Caco-2 (cell line): ENCODE data around the gene CCDC142. TPM values are rescaled to one million over a fixed set of nuclear protein-coding genes. Genes with fewer than 3 reads are reported as not detected.
A peak's percentile ranks its signal among the peaks of the same experiment; 100 is the strongest.
"Not testable (repeated sequence)": the region's sequence is repeated elsewhere in the genome, so short reads cannot be mapped to it uniquely, and the experiment has no call there.

ENCODE experiments used
- BruUV-seq: library from RNA; stranded (reverse); fragments of 400-500 nt; replicated peaks from 2 replicates; lab custom pipeline; 2021; lab: Mats Ljungman, UMichigan
- CTCF ChIA-PET: fragments of 300-600 bp; sonication (Branson Sonifier 250); formaldehyde crosslinking; loops from one replicate; lab custom pipeline; 2022; ENCODE audit warnings: antibody characterized with exemption; lab: Charles Lee
- POLR2A ChIA-PET: fragments of 300-600 bp; sonication (Branson Sonifier 250); formaldehyde crosslinking; loops from one replicate; lab custom pipeline; 2022; ENCODE audit warnings: antibody characterized with exemption; lab: Charles Lee
- DNase-seq, 2 experiments: peaks; one replicate each; pipeline versions ENCODE4 v3.0.0 to v3.0.0-alpha.2; 2020 to 2022
- H3K27me3 ChIP-seq: replicated peaks from 2 replicates; pipeline ENCODE4 v1.6.0; 2011; ENCODE audit warnings: low read length; ENCODE audit not compliant: control insufficient read depth, insufficient read depth
- H3K36me3 ChIP-seq: 2 replicates; pipeline ENCODE4 v1.5.1; 2011; ENCODE audit warnings: low read length; ENCODE audit not compliant: control insufficient read depth, insufficient read depth
- H3K4me1 ChIP-seq: fragments of 250-450 bp; sonication (Bioruptor Pico); 2 replicates; pipeline ENCODE4 v1.5.1; 2020; ENCODE audit warnings: mild to moderate bottlenecking
- H3K4me3 ChIP-seq: 2 replicates; pipeline ENCODE4 v1.5.1; 2011; ENCODE audit warnings: low read depth, mild to moderate bottlenecking, control low read depth, low read length
- H3K9me3 ChIP-seq: fragments of 250-450 bp; sonication (Bioruptor Pico); 2 replicates; pipeline ENCODE4 v1.5.1; 2020; ENCODE audit warnings: mild to moderate bottlenecking, moderate library complexity
- H3K27ac Mint-ChIP-seq: one replicate; pipeline ENCODE4 v1.8.0; 2022; ENCODE audit warnings: mixed read lengths; ENCODE audit not compliant: unreplicated experiment
- H3K27me3 Mint-ChIP-seq: one replicate; pipeline ENCODE4 v1.8.0; 2022; ENCODE audit warnings: mixed read lengths; ENCODE audit not compliant: insufficient read depth, unreplicated experiment
- H3K36me3 Mint-ChIP-seq: one replicate; pipeline ENCODE4 v1.8.0; 2022; ENCODE audit warnings: mild to moderate bottlenecking, mixed read lengths; ENCODE audit not compliant: insufficient read depth, unreplicated experiment
- H3K4me1 Mint-ChIP-seq: one replicate; pipeline ENCODE4 v1.8.0; 2022; ENCODE audit warnings: low read depth, mixed read lengths; ENCODE audit not compliant: unreplicated experiment
- H3K4me3 Mint-ChIP-seq: one replicate; pipeline ENCODE4 v1.8.0; 2022; ENCODE audit warnings: mild to moderate bottlenecking, moderate library complexity, mixed read lengths; ENCODE audit not compliant: unreplicated experiment
- H3K9me3 Mint-ChIP-seq: one replicate; pipeline ENCODE4 v1.8.0; 2022; ENCODE audit warnings: mixed read lengths; ENCODE audit not compliant: unreplicated experiment
- CTCF ChIP-seq, 2 experiments: fragments of 200-600 bp in 1 of 2; IDR thresholded peaks; 1 replicate in 1 of 2; 2 replicates in 1 of 2; pipeline versions ENCODE4 v1.5.1 to v1.8.0; 2011 to 2022; ENCODE audit warnings: antibody characterized with exemption in 1 of 2, control low read depth in 1 of 2, inconsistent platforms in 1 of 2, low read depth in 1 of 2, low read length in 1 of 2, mild to moderate bottlenecking in 1 of 2, moderate library complexity in 1 of 2; ENCODE audit not compliant: insufficient read depth in 1 of 2, severe bottlenecking in 1 of 2, unreplicated experiment in 1 of 2
- intact Hi-C: fragments of 100-400 bp; cut with micrococcal nuclease; formaldehyde crosslinking; loops from one replicate; pipeline ENCODE4 v1.10.0; 2022; ENCODE audit not compliant: unreplicated experiment
- total RNA-seq: library from RNA; stranded (reverse); gene quantifications from 2 replicates; pipeline ENCODE4 v1.2.3, GENCODE V29; 2022

Gene CCDC142
- total RNA-seq, 1 experiment from 2014 or later = 39.0 TPM

GRCh38 chr2:74462786-74463105, 20.1 kb downstream of the CCDC142 start:
- intact Hi-C loops = no loop called here
- H3K36me3 ChIP-seq = peaks cover 4% of the 10 kb centered on the region
- Mint-ChIP-seq H3K9me3 (no peaks in the 10 kb centered on the region), H3K4me3 (peak overlapping the region; percentile 55), H3K27me3 (no peaks in the 10 kb centered on the region), H3K4me1 (peaks cover 14% of the 10 kb centered on the region), H3K36me3 (peaks cover 63% of the 10 kb centered on the region), H3K27ac (no peak overlapping the region)
- TF ChIP-seq CTCF (IDR thresholded peaks at IDR 0.05; ENCODE audit: insufficient read depth in 1 of 2, low read depth in 1 of 2, low read length in 1 of 2, severe bottlenecking in 1 of 2, unreplicated experiment in 1 of 2) = no peak
- no peaks in the 10 kb centered on the region for H3K27me3 ChIP-seq
- H3K4me1 ChIP-seq = 0 out of 2 replicates have a peak, but pooled peaks cover 5% of the 10 kb centered on the region
- POLR2A ChIA-PET = no interaction called here
- DNase-seq = no peak
- H3K4me3 ChIP-seq = no peak overlapping the region
- BruUV-seq = no TSS peak
- CTCF ChIA-PET = no interaction called here
- no peaks in the 10 kb centered on the region for H3K9me3 ChIP-seq

DNA sequence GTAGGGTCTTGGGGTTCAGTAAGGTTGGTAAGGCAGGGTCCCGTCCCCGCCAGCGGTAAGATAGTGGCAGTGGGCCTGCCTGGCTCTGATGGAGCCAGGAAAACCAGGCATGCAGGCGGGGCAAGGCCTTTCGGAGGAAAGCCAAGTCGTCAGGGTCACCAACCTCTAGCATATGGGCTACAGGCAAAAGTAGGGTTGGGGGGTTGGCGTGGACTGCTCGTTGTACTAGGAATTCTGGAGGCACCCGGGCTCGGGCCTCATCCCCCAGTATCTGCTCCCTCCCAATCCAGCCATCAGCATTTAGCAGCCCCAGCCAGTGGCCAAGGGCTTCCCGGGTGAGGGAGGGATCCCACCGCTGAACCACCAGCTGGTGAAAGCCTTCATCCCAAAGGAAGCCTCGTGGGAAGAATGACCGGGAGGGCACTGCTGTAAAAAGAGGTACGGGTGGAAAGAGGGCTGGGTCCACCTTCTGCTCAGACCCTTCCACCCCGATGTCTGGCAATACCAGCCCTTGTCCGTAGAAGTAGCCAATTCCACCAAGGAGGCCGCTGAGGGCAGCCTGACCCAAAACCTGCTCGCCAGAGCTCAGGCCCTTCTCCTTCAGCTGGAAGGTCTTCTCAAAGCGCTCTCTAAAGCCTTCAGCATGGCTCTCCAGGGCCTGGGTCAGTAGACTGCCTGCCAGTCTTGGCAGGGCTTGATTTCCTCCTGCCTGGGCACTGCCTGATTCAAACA, 20.6 kb downstream of the CCDC142 start:
- Histone ChIP-seq H3K9me3 (no peaks in the 10 kb centered on the region), H3K36me3 (peaks cover 4% of the 10 kb centered on the region), H3K27me3 (no peaks in the 10 kb centered on the region), H3K4me1 (0 out of 2 replicates have a peak, but pooled peaks cover 5% of the 10 kb centered on the region), H3K4me3 (no peak overlapping the region)
- H3K9me3 Mint-ChIP-seq = no peaks in the 10 kb centered on the region
- no peaks in the 10 kb centered on the region for H3K27me3 Mint-ChIP-seq
- no TSS peak for BruUV-seq
- intact Hi-C loops = no loop called here
- H3K4me3 Mint-ChIP-seq = peak overlapping the region; percentile 55
- POLR2A ChIA-PET = interaction anchor here (0.5 kb wide), 1 partner anchor 32 kb away, joined by 3 read pairs; no protein-coding TSS in a partner anchor
- no peak overlapping the region for H3K27ac Mint-ChIP-seq
- H3K4me1 Mint-ChIP-seq = peaks cover 14% of the 10 kb centered on the region
- no peak for TF ChIP-seq CTCF (IDR thresholded peaks at IDR 0.05; ENCODE audit: insufficient read depth in 1 of 2, low read depth in 1 of 2, low read length in 1 of 2, severe bottlenecking in 1 of 2, unreplicated experiment in 1 of 2)
- no peak for DNase-seq
- H3K36me3 Mint-ChIP-seq = peaks cover 68% of the 10 kb centered on the region
- CTCF ChIA-PET = interaction anchor here (0.7 to 1.0 kb wide), 9 partner anchors 9 to 126 kb away, joined by 3 to 5 read pairs (median 4); partner anchors contain the start of genes AUP1, CCDC142, HTRA2 and MRPL53

GRCh38 chr2:74461187-74462053, 21.4 kb downstream of the CCDC142 start:
- peak; percentile 33 to 48 for TF ChIP-seq CTCF (IDR thresholded peaks at IDR 0.05; ENCODE audit: insufficient read depth in 1 of 2, low read depth in 1 of 2, low read length in 1 of 2, severe bottlenecking in 1 of 2, unreplicated experiment in 1 of 2)
- intact Hi-C loops = no loop called here
- ChIA-PET POLR2A (interaction anchor here (0.5 kb wide), 1 partner anchor 31 kb away, joined by 3 read pairs; no protein-coding TSS in a partner anchor), CTCF (interaction anchor here (0.7 to 1.0 kb wide), 9 partner anchors 10 to 126 kb away, joined by 3 to 5 read pairs (median 4); partner anchors contain the start of genes AUP1, CCDC142, HTRA2 and MRPL53)
- Mint-ChIP-seq H3K4me1 (peaks cover 20% of the 10 kb centered on the region), H3K9me3 (no peaks in the 10 kb centered on the region), H3K4me3 (no peak overlapping the region), H3K27ac (peak overlapping the region; percentile 69), H3K36me3 (peaks cover 71% of the 10 kb centered on the region), H3K27me3 (no peaks in the 10 kb centered on the region)
- no peaks in the 10 kb centered on the region for H3K9me3 ChIP-seq
- no peak overlapping the region for H3K4me3 ChIP-seq
- BruUV-seq = no TSS peak
- H3K4me1 ChIP-seq = peaks cover 9% of the 10 kb centered on the region; the same call in 1 of the 2 replicates
- H3K27me3 ChIP-seq = no peaks in the 10 kb centered on the region
- DNase-seq = peak; percentile 65 to 69
- H3K36me3 ChIP-seq = peaks cover 4% of the 10 kb centered on the region

DNA sequence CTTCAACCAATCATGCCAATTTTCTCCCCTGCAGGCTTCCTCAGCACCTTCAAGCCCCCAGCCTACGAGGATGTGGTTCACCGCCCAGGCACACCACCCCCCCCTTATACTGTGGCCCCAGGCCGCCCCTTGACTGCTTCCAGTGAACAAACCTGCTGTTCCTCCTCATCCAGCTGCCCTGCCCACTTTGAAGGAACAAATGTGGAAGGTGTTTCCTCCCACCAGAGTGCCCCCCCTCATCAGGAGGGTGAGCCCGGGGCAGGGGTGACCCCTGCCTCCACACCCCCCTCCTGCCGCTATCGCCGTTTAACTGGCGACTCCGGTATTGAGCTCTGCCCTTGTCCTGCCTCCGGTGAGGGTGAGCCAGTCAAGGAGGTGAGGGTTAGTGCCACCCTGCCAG, 22.6 kb downstream of the CCDC142 start:
- peaks cover 67% of the 10 kb centered on the region for H3K36me3 Mint-ChIP-seq
- H3K9me3 Mint-ChIP-seq, DNase-seq, intact Hi-C loops, BruUV-seq, CTCF ChIA-PET, H3K27me3 Mint-ChIP-seq, H3K4me1 ChIP-seq, H3K9me3 ChIP-seq, H3K36me3 ChIP-seq, H3K27me3 ChIP-seq, H3K4me3 ChIP-seq: not testable (repeated sequence)
- H3K27ac Mint-ChIP-seq = peak overlapping the region; percentile 74
- H3K4me1 Mint-ChIP-seq = peaks cover 32% of the 10 kb centered on the region
- peak overlapping the region; percentile 95 for H3K4me3 Mint-ChIP-seq
- POLR2A ChIA-PET = interaction anchor here (0.6 kb wide), 1 partner anchor 1206 kb away, joined by 4 read pairs; no protein-coding TSS in a partner anchor
